Nucleus accumbens (tissue), 56 donors: ENCODE measurements around the gene SCN7A.
A peak's percentile ranks its signal among the peaks of the same experiment; 100 is the strongest.

Source experiments
- DNase-seq, 56 donors: peaks; one replicate each; lab custom pipeline; 2025; lab: John Stamatoyannopoulos, UW

SCN7A gene

DNA sequence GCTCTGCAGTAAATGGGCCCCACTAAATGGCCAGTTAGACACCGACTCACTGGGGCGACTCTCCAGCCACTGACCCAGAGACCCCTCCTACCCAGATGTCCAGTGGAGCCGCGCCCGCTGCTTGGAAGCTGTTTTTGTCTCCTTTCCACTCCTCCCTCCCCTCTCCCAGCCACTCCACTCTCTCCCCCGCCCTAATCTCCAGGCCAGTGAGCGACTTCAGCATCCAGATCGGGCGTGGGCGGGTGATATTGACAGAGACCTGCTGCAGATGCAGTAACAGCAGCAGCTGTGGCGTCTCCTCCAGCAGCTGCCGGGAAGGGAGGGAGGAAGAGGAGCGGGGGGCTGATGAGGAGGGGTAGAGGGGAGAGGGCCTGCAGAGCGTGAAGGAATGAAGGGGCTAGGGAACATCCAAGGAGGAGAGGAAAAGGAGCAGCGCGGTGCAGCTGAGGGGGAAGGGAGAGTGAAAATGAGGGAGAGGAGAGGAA, at the start of gene SCN7A:
Gene SCN7A, minus strand, starts transcription at position 110 of the 485 bp plus-strand sequence. CDS start 16,553 bp downstream, outside the sequence.
- DNase-seq, result peak in 31 of 56 donors; percentile 1 to 63 (median 11)

- peak in 16 of 56 donors; percentile 0 to 35 (median 5) for DNase-seq
Measured at GRCh38 chr2:166539340-166540162, 45.5 kb upstream of the SCN7A start.

- no peak for DNase-seq
Measured at GRCh38 chr2:166536111-166536510, 42.1 kb upstream of the SCN7A start.

DNA sequence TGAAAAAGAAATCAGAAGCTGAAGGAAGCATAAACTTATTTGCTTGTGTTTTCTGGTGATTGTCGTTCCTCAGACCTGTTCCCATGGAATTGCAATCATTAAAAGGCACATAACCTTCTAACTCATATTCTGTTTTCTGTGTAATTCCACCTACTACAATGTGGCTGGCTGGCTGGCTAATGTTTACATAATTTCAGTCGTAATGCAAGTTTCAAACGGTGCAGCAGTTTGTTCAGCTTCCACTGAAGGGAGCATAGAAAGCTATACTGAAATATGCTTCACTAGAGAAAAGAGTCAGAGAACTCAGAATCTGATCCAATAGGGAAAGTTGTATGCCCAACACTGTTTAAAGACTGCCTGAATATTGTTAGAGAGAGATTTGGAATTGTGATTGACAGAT, 27.1 kb upstream of the SCN7A start:
- no peak for DNase-seq

- DNase-seq, result no peak
Measured at GRCh38 chr2:166520604-166521003, 26.6 kb upstream of the SCN7A start.

DNA sequence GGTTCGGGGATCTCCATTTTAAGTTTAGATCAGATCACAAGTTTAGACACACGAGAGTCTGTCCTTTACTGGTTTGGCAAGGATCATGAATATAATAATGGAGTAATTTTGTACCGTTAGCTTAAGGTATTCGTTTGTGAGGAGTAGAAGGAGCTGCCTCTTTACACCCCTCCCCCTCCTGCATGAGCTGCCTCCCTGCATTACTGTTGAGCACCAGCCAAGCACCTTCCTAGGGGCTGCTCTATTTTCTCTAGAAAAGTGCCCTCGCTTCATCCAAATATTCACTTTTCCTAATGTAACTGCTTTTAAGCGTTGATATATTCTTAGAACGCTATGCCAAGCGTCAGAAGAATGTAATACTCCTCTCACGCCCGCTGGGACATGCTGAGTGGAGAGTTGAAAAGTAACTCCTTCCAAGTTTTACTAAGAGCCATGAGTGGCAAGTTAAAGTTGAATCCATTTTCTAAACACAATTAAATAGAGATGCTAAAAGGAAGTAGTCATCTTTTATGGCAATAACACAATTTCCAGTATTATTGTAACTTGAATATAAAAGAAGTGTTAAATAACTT, 25.4 kb upstream of the SCN7A start:
- no peak for DNase-seq

- no peak for DNase-seq
Measured at GRCh38 chr2:166518634-166519390, 24.8 kb upstream of the SCN7A start.

GRCh38 chr2:166517533-166518061, 23.5 kb upstream of the SCN7A start:
- DNase-seq, result no peak

- peak in 8 of 56 donors; percentile 2 to 61 (median 4) for DNase-seq
Measured at GRCh38 chr2:166516712-166517303, 22.8 kb upstream of the SCN7A start.

GRCh38 chr2:166513952-166514351, 19.9 kb upstream of the SCN7A start:
- no peak for DNase-seq

DNA sequence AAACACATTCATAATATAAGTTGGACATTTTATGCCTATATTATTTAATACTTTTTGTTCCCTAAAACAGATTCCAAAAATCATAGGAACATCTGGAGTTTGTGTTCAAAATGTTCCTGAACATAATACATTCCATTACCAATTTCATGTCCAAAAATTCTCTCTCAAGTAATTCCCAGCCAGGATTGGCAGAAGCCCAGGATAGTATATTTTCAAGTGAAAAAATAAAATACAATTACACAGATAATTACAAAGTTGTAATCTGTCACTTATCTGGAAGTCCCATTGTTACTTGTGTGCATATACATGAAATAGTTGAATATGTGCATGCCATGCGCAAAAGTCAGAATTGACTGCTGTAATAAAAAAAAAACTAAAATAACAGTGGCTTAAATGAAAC, 5.2 kb upstream of the SCN7A start:
- no peak for DNase-seq

DNA sequence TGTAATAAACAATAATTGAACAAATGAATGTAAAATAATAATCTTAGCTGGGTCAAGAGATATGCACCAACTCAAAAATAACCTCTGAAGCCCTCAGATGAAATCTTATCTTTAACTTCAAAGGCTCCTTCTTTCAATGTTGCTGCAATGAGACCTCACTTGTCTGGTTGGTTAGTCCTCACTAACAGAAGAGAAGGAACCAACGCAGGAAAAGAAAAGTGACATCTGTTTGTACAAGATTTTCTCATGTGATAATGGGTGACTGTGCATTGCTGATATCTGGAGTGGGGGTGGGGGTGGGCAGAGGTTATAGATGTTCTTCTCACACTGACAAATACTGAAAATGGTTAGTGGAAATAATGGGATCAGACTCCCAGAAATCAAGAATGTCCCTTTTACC, 2.6 kb downstream of the SCN7A start:
- DNase-seq, result no peak

GRCh38 chr2:166487171-166487570, 6.9 kb downstream of the SCN7A start:
- DNase-seq, result no peak

- DNase-seq, result no peak
Measured at GRCh38 chr2:166485558-166486178, 8.4 kb downstream of the SCN7A start.

GRCh38 chr2:166472332-166472731, 21.7 kb downstream of the SCN7A start:
- DNase-seq, result no peak

DNA sequence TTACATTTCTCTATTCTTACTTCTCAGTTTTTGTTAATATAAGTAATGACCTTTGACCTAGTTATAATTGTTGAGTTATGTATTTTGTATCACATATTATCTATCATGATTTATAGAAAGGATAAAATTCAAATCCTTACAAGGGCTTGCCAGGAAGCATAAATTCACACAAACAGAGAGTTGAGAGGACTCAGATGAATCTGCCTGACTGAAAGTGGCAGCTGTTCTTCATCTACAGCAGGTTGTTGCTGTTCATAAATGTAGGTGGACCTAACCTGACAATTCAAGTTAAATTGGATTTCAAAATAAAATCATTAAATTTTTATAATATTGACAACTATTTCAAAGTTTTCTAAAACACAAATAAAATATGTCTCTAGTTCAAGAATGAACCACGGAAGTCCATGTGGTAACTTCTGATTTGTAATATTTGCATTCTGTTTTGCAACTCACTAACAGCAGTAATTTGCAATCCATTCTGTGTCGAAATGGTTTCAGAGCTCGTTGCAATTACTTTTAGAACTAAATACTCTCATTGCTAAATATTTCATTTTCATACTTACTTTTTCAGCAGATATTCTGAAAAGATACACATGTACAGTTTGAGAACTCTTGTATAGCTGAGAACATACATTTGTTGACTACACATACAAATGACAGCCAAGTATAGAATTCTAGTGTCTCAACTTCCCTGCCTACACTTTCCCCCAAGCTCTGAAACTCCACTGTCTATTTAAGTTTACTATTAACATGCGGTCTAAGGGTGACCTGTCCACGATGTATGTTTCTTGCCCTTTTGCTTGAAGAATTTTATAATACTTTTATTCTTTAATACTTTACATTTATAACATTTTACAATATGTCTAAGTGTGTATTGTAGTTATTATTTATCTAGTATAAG, 25.7 kb downstream of the SCN7A start:
- DNase-seq, result no peak

GRCh38 chr2:166464187-166464586, 29.9 kb downstream of the SCN7A start:
- no peak for DNase-seq

DNA sequence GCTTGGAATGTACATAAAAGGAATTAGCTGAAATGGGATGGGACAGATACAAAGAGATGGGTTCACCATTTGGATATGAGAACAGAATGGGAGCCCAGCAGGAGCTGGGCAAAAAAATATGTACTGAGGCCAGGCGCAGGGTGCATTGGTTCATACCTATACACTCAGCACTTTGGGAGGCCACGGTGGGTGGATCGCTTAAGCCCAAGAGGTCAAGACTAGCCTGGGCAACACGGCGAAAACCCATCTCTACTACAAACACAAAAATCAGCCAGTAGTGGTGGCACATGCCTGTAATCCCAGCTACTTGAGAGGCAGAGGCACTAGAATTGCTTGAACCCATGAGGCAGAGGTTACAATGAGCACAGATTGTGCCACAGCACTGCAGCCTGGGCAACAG, 30.4 kb downstream of the SCN7A start:
- no peak for DNase-seq

DNA sequence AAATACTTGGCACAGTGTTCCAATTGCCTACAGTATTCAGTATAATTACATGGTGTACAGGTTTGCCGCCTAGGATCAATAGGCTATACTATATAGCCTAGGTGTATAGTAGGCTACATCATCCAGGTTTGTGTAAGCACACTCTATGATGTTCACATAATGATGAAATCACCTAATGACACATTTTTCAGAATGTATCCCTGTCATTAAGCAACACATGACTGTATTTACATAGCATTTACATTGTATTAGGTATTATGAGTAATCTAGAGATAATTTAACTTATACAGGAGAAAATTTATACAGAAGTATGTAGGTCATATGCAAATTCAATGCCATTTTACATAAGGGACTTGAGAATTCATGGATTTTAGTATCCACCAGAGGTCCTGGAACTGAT, 35.4 kb downstream of the SCN7A start:
- no peak for DNase-seq
